Central memory CD8-positive, alpha-beta T cell (primary cell): ENCODE data around the gene CPS1.

ENCODE experiments used
- ATAC-seq: fragments of 150-1000 bp; cut with Tn5 transposase; replicated peaks from 2 replicates; pipeline ENCODE4 v1.10.0; 2022; ENCODE audit warnings: mild to moderate bottlenecking, moderate FRiP score, moderate number of reproducible peaks; ENCODE audit not compliant: poor library complexity, severe bottlenecking; ENCODE audit errors: extremely low read depth
- DNase-seq, 2 donors: peaks; one replicate each; pipeline ENCODE4 v3.0.0; 2021; ENCODE audit warnings: low spot score in 2 of 2
- H3K27ac Mint-ChIP-seq: one replicate; pipeline ENCODE4 v1.8.0; 2022; ENCODE audit warnings: low read depth, mild to moderate bottlenecking, moderate library complexity, mixed read lengths
- H3K27me3 Mint-ChIP-seq: one replicate; pipeline ENCODE4 v1.8.0; 2022; ENCODE audit warnings: mixed read lengths
- H3K36me3 Mint-ChIP-seq: one replicate; pipeline ENCODE4 v1.8.0; 2022; ENCODE audit warnings: mild to moderate bottlenecking, moderate library complexity, mixed read lengths; ENCODE audit not compliant: insufficient read depth
- H3K4me1 Mint-ChIP-seq: one replicate; pipeline ENCODE4 v1.8.0; 2022; ENCODE audit warnings: mixed read lengths
- H3K4me3 Mint-ChIP-seq: one replicate; pipeline ENCODE4 v1.8.0; 2022; ENCODE audit warnings: mild to moderate bottlenecking, moderate library complexity, mixed read lengths
- H3K9me3 Mint-ChIP-seq: one replicate; pipeline ENCODE4 v1.8.0; 2022; ENCODE audit warnings: mixed read lengths

The CPS1 gene

GRCh38 chr2:210553373-210553772 lies 3.0 kb upstream of the CPS1 start:
- Mint-ChIP-seq H3K36me3 (no peaks in the 10 kb centered on the region), H3K27ac (no peak overlapping the region), H3K9me3 (no peaks in the 10 kb centered on the region)

GRCh38 chr2:210555555-210555954 lies 844 bp upstream of the CPS1 start:
- Mint-ChIP-seq H3K9me3 (no peaks in the 10 kb centered on the region), H3K4me3 (no peak overlapping the region)

More at GRCh38 chr2:210553373-210553772, 3.0 kb upstream of the CPS1 start:
- H3K4me3 Mint-ChIP-seq: no peak overlapping the region
- no peak for DNase-seq
- no peak for ATAC-seq
- no peaks in the 10 kb centered on the region for H3K27me3 Mint-ChIP-seq
- no peaks in the 10 kb centered on the region for H3K4me1 Mint-ChIP-seq

GRCh38 chr2:210557721-210558120 lies 1.3 kb downstream of the CPS1 start:
- DNase-seq: no peak
- Mint-ChIP-seq H3K27ac (no peak overlapping the region), H3K36me3 (no peaks in the 10 kb centered on the region), H3K4me3 (no peak overlapping the region), H3K4me1 (no peaks in the 10 kb centered on the region), H3K27me3 (no peaks in the 10 kb centered on the region), H3K9me3 (no peaks in the 10 kb centered on the region)
- ATAC-seq: no peak

More at GRCh38 chr2:210555555-210555954, 844 bp upstream of the CPS1 start:
- no peaks in the 10 kb centered on the region for H3K27me3 Mint-ChIP-seq
- DNase-seq (no peak), ATAC-seq (no peak)
- H3K36me3 Mint-ChIP-seq: no peaks in the 10 kb centered on the region
- H3K4me1 Mint-ChIP-seq: no peaks in the 10 kb centered on the region
- H3K27ac Mint-ChIP-seq: no peak overlapping the region

- Mint-ChIP-seq H3K27me3 (no peaks in the 10 kb centered on the region), H3K9me3 (no peaks in the 10 kb centered on the region), H3K27ac (no peak overlapping the region), H3K4me1 (no peaks in the 10 kb centered on the region), H3K4me3 (no peak overlapping the region), H3K36me3 (no peaks in the 10 kb centered on the region)
- ATAC-seq (no peak), DNase-seq (no peak)
Measured at GRCh38 chr2:210558708-210559107, 2.3 kb downstream of the CPS1 start.

- DNase-seq: no peak
- Mint-ChIP-seq H3K27me3 (no peaks in the 10 kb centered on the region), H3K4me3 (no peak overlapping the region), H3K4me1 (no peaks in the 10 kb centered on the region), H3K36me3 (no peaks in the 10 kb centered on the region), H3K9me3 (no peaks in the 10 kb centered on the region), H3K27ac (no peak overlapping the region)
- ATAC-seq: no peak
Measured at GRCh38 chr2:210559182-210559581, 2.8 kb downstream of the CPS1 start.

- Mint-ChIP-seq H3K9me3 (no peaks in the 10 kb centered on the region), H3K27ac (no peak overlapping the region), H3K36me3 (no peaks in the 10 kb centered on the region), H3K27me3 (no peaks in the 10 kb centered on the region), H3K4me1 (no peaks in the 10 kb centered on the region), H3K4me3 (no peak overlapping the region)
- DNase-seq: no peak
- ATAC-seq: no peak
Measured at GRCh38 chr2:210561475-210561874, 5.1 kb downstream of the CPS1 start.

- ATAC-seq (no peak), DNase-seq (no peak)
- H3K4me1 Mint-ChIP-seq: no peaks in the 10 kb centered on the region
- no peaks in the 10 kb centered on the region for H3K9me3 Mint-ChIP-seq
- H3K27me3 Mint-ChIP-seq: no peaks in the 10 kb centered on the region
- H3K27ac Mint-ChIP-seq: no peak overlapping the region
- H3K36me3 Mint-ChIP-seq: no peaks in the 10 kb centered on the region
- no peak overlapping the region for H3K4me3 Mint-ChIP-seq
Measured at GRCh38 chr2:210562091-210562490, 5.7 kb downstream of the CPS1 start.

GRCh38 chr2:210562502-210563080 lies 6.2 kb downstream of the CPS1 start:
- no peak overlapping the region for H3K27ac Mint-ChIP-seq
- no peaks in the 10 kb centered on the region for H3K9me3 Mint-ChIP-seq

GRCh38 chr2:210567279-210567678 lies 10.9 kb downstream of the CPS1 start:
- Mint-ChIP-seq H3K36me3 (no peaks in the 10 kb centered on the region), H3K27ac (no peak overlapping the region), H3K4me1 (no peaks in the 10 kb centered on the region), H3K4me3 (no peak overlapping the region), H3K9me3 (no peaks in the 10 kb centered on the region), H3K27me3 (no peaks in the 10 kb centered on the region)
- DNase-seq: no peak
- ATAC-seq: no peak

More at GRCh38 chr2:210562502-210563080, 6.2 kb downstream of the CPS1 start:
- DNase-seq (no peak), ATAC-seq (no peak)
- Mint-ChIP-seq H3K36me3 (no peaks in the 10 kb centered on the region), H3K27me3 (no peaks in the 10 kb centered on the region), H3K4me3 (no peak overlapping the region), H3K4me1 (no peaks in the 10 kb centered on the region)

- H3K4me1 Mint-ChIP-seq: no peaks in the 10 kb centered on the region
- H3K9me3 Mint-ChIP-seq: no peaks in the 10 kb centered on the region
- no peak overlapping the region for H3K27ac Mint-ChIP-seq
- H3K4me3 Mint-ChIP-seq: no peak overlapping the region
- no peaks in the 10 kb centered on the region for H3K27me3 Mint-ChIP-seq
- no peak for DNase-seq
- H3K36me3 Mint-ChIP-seq: no peaks in the 10 kb centered on the region
- no peak for ATAC-seq
Measured at GRCh38 chr2:210568108-210568507, 11.7 kb downstream of the CPS1 start.

GRCh38 chr2:210577263-210578071 lies 21.1 kb downstream of the CPS1 start:
- DNase-seq: no peak
- no peak overlapping the region for H3K4me3 Mint-ChIP-seq
- peak; percentile 36 for ATAC-seq

GRCh38 chr2:210584834-210585233 lies 28.4 kb downstream of the CPS1 start:
- DNase-seq (no peak), ATAC-seq (no peak)
- no peaks in the 10 kb centered on the region for H3K4me1 Mint-ChIP-seq
- H3K27me3 Mint-ChIP-seq: no peaks in the 10 kb centered on the region
- H3K36me3 Mint-ChIP-seq: no peaks in the 10 kb centered on the region
- no peak overlapping the region for H3K4me3 Mint-ChIP-seq
- H3K27ac Mint-ChIP-seq: no peak overlapping the region
- no peaks in the 10 kb centered on the region for H3K9me3 Mint-ChIP-seq

More at GRCh38 chr2:210577263-210578071, 21.1 kb downstream of the CPS1 start:
- Mint-ChIP-seq H3K4me1 (no peaks in the 10 kb centered on the region), H3K9me3 (no peaks in the 10 kb centered on the region), H3K27ac (no peak overlapping the region), H3K36me3 (no peaks in the 10 kb centered on the region), H3K27me3 (no peaks in the 10 kb centered on the region)

GRCh38 chr2:210586381-210586780 lies 30.0 kb downstream of the CPS1 start:
- Mint-ChIP-seq H3K4me1 (no peaks in the 10 kb centered on the region), H3K4me3 (no peak overlapping the region), H3K36me3 (no peaks in the 10 kb centered on the region), H3K27ac (no peak overlapping the region), H3K9me3 (no peaks in the 10 kb centered on the region), H3K27me3 (no peaks in the 10 kb centered on the region)
- DNase-seq (no peak), ATAC-seq (no peak)
